Stomach (tissue), 9 donors: Measurements from ENCODE around the gene C16orf95. TPM values are rescaled to one million over a fixed set of nuclear protein-coding genes. Genes with fewer than 3 reads are reported as not detected.
A peak's percentile ranks its signal among the peaks of the same experiment; 100 is the strongest.

Experiments used
- DNase-seq, 2 donors: peaks; one replicate each; pipeline versions ENCODE4 v3.0.0 to v3.0.0-alpha.2; 2013 to 2019
- H3K27ac ChIP-seq, 5 donors: fragments of 200-600 bp in 4 of 5; sonication (generic) in 4 of 5; one replicate each; pipeline ENCODE4 v1.5.1; 2013 to 2019; ENCODE audit warnings: mild to moderate bottlenecking in 1 of 5, moderate library complexity in 1 of 5
- H3K27me3 ChIP-seq, 3 donors: fragments of 200-600 bp; sonication (generic); one replicate each; pipeline ENCODE4 v1.5.1; 2017 to 2019; ENCODE audit warnings: mixed run types in 1 of 3
- H3K36me3 ChIP-seq, 4 donors: fragments of 200-600 bp; sonication (generic); 1 replicate in 3 of 4; 2 replicates in 1 of 4; pipeline ENCODE4 v1.5.1; 2016 to 2019
- H3K4me1 ChIP-seq, 4 donors: fragments of 200-600 bp; sonication (generic); one replicate each; pipeline ENCODE4 v1.5.1; 2016 to 2019
- H3K4me3 ChIP-seq, 4 donors: fragments of 200-600 bp; sonication (generic) in 3 of 4; one replicate each; pipeline ENCODE4 v1.5.1; 2016 to 2019; ENCODE audit warnings: mild to moderate bottlenecking in 1 of 4
- H3K9me3 ChIP-seq, 4 donors: fragments of 200-600 bp; sonication (generic); one replicate each; pipeline ENCODE4 v1.5.1; 2016 to 2019
- CTCF ChIP-seq, 7 experiments: fragments of 450-650 bp in 4 of 7; fragments of 200-600 bp in 3 of 7; sonication (generic) in 3 of 7; IDR thresholded peaks; one replicate each; pipeline ENCODE4 v1.5.1; 2016 to 2019; ENCODE audit warnings: antibody characterized with exemption in 7 of 7, control low read depth in 2 of 7, mild to moderate bottlenecking in 1 of 7
- EP300 ChIP-seq: sonication (generic); formaldehyde crosslinking; IDR thresholded peaks from one replicate; pipeline ENCODE4 v1.6.1; 2017; ENCODE audit warnings: antibody characterized with exemption
- POLR2A ChIP-seq, 4 donors: fragments of 450-650 bp; IDR thresholded peaks; one replicate each; pipeline ENCODE4 v1.6.1; 2016; ENCODE audit warnings: antibody characterized with exemption in 4 of 4, control low read depth in 2 of 4, mild to moderate bottlenecking in 1 of 4, moderate library complexity in 1 of 4
- POLR2AphosphoS5 ChIP-seq, 3 donors: sonication (generic); formaldehyde crosslinking; IDR thresholded peaks; one replicate each; pipeline ENCODE4 v1.6.1; 2016; ENCODE audit warnings: antibody characterized with exemption in 3 of 3
- WGBS, 5 donors: extraction: QIAGEN DNeasy Blood & Tissue Kit in 3 of 5; methylation state at CpG; one replicate each; pipeline versions ENCODE4 v1.1.5 to v1.1.7; 2013 to 2018; 5-methylcytosine and 5-hydroxymethylcytosine counted together
- intact Hi-C: fragments of 100-400 bp; cut with DNase I; formaldehyde crosslinking; loops from one replicate; pipeline ENCODE4 v1.15.1; 2023; ENCODE audit warnings: low total_unique reads
- polyA plus RNA-seq, 3 donors: library from polyadenylated mRNA; stranded (reverse); fragments of 200-250 nt; gene quantifications; one replicate each; pipeline ENCODE4 v1.2.3, GENCODE V29; 2013
- small RNA-seq, 4 donors: library from RNA; depleted of rRNA; stranded (forward); fragments of <200 nt; gene quantifications; one replicate each; pipeline ENCODE3, GENCODE V24; 2016
- total RNA-seq, 5 donors: library from RNA; depleted of rRNA; stranded (reverse); fragments of >200 nt; gene quantifications; one replicate each; pipeline versions ENCODE4 v1.1.0 to v1.2.3, GENCODE V29; 2014 to 2016
- donor health status: healthy with polysubstance abuse.
- donor health status: Bipolar disorder and iron deficiency.
- donor health status: healthy.

Gene C16orf95
- total and polyA plus RNA-seq, 8 donors: 0.55 to 4.9 (median 4.3) TPM; not detected in 3

GRCh38 chr16:87255866-87256265 is 61.3 kb downstream of the C16orf95 start:
- Histone ChIP-seq H3K4me3 (no peak overlapping the region), H3K27me3 (no peaks in the 10 kb centered on the region), H3K36me3 (no peaks in the 10 kb centered on the region), H3K4me1 (no peaks in the 10 kb centered on the region), H3K27ac (no peak overlapping the region), H3K9me3 (no peaks in the 10 kb centered on the region)
- TF ChIP-seq POLR2A (IDR thresholded peaks at IDR 0.05): no peak
- TF ChIP-seq CTCF (IDR thresholded peaks at IDR 0.05): no peak
- no peak for TF ChIP-seq POLR2AphosphoS5 (IDR thresholded peaks at IDR 0.05)
- TF ChIP-seq EP300: no peak
- 90 to 100% (median 93%) methylated on average over 6 to 13 of the region's 13 CpGs for WGBS, 5 donors
- intact Hi-C loops: no loop called here
- DNase-seq: peak in 1 of 2 donors; percentile 2

GRCh38 chr16:87254734-87255133 is 62.5 kb downstream of the C16orf95 start:
- peak in 1 of 2 donors; percentile 13 for DNase-seq
- Histone ChIP-seq H3K27ac (no peak overlapping the region), H3K27me3 (no peaks in the 10 kb centered on the region), H3K4me1 (no peaks in the 10 kb centered on the region), H3K4me3 (no peak overlapping the region), H3K36me3 (no peaks in the 10 kb centered on the region), H3K9me3 (no peaks in the 10 kb centered on the region)
- 87 to 91% (median 89%) methylated on average over 9 of the region's 9 CpGs for WGBS, 5 donors
- TF ChIP-seq POLR2A (IDR thresholded peaks at IDR 0.05) (no peak), POLR2AphosphoS5 (IDR thresholded peaks at IDR 0.05) (no peak)
- intact Hi-C loops: no loop called here

GRCh38 chr16:87254296-87254695 is 62.9 kb downstream of the C16orf95 start:
- 86 to 90% (median 89%) methylated on average over 10 of the region's 10 CpGs for WGBS, 5 donors
- no peaks in the 10 kb centered on the region for H3K27me3 ChIP-seq
- H3K4me3 ChIP-seq: no peak overlapping the region
- DNase-seq: peak in 1 of 2 donors; percentile 18
- H3K27ac ChIP-seq: no peak overlapping the region
- H3K4me1 ChIP-seq: no peaks in the 10 kb centered on the region
- intact Hi-C loops: no loop called here
- no peak for TF ChIP-seq EP300
- TF ChIP-seq POLR2AphosphoS5 (IDR thresholded peaks at IDR 0.05): no peak
- TF ChIP-seq POLR2A (IDR thresholded peaks at IDR 0.05): no peak
- no peak for TF ChIP-seq CTCF (IDR thresholded peaks at IDR 0.05)
- H3K36me3 ChIP-seq: no peaks in the 10 kb centered on the region
- no peaks in the 10 kb centered on the region for H3K9me3 ChIP-seq

GRCh38 chr16:87253536-87253935 is 63.7 kb downstream of the C16orf95 start:
- TF ChIP-seq POLR2AphosphoS5 (IDR thresholded peaks at IDR 0.05) (no peak), POLR2A (IDR thresholded peaks at IDR 0.05) (no peak)
- Histone ChIP-seq H3K27ac (no peak overlapping the region), H3K4me1 (no peaks in the 10 kb centered on the region), H3K27me3 (no peaks in the 10 kb centered on the region), H3K9me3 (no peaks in the 10 kb centered on the region), H3K36me3 (no peaks in the 10 kb centered on the region), H3K4me3 (no peak overlapping the region)
- intact Hi-C loops: no loop called here
- no peak for DNase-seq
- 41 to 58% (median 49%) methylated on average over 7 of the region's 7 CpGs for WGBS, 5 donors

Small RNA genes within 50 kb of the gene (small RNA-seq; reads per million reads assigned to genes)
- 0 reads per million in 4 donors for gene AC010531.2

Other genes starting within 250 kb of the C16orf95 start
- gene FBXO31, start 66.4 kb upstream of the C16orf95 start, total RNA-seq: 1,000 to 10,000 TPM in 1 of 5 donors, 10 to 100 TPM in 4; 20.9 to 1,171 (median 41.5) TPM
- 10 to 100 TPM in 1 of 3 donors, 1 to 10 TPM in 2; 6.4 to 11.7 (median 8.2) TPM for gene FBXO31, start 66.4 kb upstream of the C16orf95 start, polyA plus RNA-seq
- gene MAP1LC3B, start 74.9 kb upstream of the C16orf95 start, total RNA-seq: 100 to 1,000 TPM in 1 of 5 donors, 10 to 100 TPM in 4; 24.6 to 111 (median 50.1) TPM
- 10 to 100 TPM; 31.5 to 62.0 (median 50.1) TPM for gene MAP1LC3B, start 74.9 kb upstream of the C16orf95 start, polyA plus RNA-seq
- gene ZCCHC14, start 175.6 kb upstream of the C16orf95 start, total RNA-seq: 10 to 100 TPM; 15.9 to 25.9 (median 21.3) TPM
- 1 to 10 TPM; 5.4 to 6.7 (median 6.4) TPM for gene ZCCHC14, start 175.6 kb upstream of the C16orf95 start, polyA plus RNA-seq